GM21390 (cell line): Measurements from ENCODE around the gene CACNA2D3.

Source experiments
- ATAC-seq: cut with Tn5 transposase; IDR thresholded peaks from one replicate; pipeline ENCODE4 v1.9.1; 2021; ENCODE audit not compliant: unreplicated experiment

CACNA2D3 gene

DNA sequence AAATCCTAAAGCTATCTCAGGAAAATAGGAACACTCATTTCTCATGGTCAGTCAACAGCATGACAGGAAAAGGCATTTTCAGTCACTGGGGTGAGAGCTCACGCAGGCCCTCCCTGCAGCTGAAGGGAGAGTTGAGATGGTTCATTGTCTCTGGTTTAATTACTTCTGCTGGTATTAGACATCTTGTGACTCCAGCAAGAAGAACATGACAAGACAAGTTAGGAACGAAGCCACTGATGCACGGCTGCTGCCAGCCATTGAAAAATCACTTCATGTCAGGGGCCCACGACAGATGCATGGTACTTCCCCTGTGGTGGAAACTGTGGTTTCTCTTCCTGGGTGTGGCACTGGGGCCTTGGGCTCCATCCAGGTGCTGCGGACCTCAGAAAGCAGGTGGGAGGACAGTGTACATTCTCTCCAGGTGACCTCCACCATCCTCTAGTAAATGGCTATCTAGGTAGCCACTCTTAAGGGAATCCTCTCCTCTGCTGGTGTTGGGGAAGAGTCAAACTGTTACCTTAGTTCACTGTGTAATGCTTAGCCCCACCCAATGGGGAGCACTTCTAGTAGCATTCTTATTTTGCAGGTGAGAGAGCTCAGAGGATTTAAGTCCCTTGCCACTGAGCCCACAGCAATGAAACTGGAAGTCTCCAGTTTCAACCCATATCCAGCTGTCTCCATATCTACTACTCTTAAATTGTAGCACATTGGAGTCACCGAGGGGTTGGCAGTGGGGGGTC lies 531.3 kb downstream of the CACNA2D3 start:
- no peak for ATAC-seq

GRCh38 chr3:54654776-54655175 lies 532.4 kb downstream of the CACNA2D3 start:
- no peak for ATAC-seq

GRCh38 chr3:54659347-54659746 lies 537.0 kb downstream of the CACNA2D3 start:
- no peak for ATAC-seq

DNA sequence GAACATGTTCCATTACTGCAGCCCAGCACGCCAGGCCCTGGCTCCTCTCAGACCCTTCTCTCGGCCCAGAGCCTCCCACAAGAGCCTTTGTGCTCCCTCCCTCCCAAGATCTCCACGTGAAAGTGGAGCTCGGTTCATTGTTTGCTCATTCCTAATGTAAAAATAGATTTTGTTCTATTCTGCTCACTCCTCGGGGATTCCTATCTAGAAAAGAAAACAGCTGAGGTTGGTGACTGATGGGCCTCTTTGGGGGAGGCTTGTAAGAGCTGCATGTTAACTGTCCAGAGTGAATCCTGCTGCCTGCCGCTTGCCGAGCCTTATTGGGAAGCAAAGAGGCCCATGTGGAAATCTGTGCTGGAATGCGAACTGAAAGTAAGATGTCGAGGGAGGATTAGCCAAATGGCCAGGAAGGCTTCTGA lies 538.4 kb downstream of the CACNA2D3 start:
- no peak for ATAC-seq

DNA sequence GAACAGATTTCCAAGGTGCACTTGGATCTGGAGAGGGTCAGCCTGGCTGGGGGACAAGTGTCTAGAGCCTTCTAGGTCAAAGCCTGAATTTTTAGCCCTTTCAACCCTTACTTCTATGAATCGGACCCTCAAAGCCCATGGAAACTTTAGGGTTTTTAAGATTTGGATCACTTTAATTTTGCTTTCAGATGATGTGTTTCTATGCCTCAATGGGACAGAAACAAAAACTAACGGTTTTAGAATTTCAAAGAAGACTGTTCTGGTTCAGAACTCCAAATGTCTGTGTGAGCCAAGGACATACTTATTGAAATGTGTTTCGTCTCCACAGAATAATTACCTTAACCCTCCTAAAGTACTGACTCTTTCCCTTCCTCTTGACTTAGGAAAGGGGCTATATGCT lies 538.8 kb downstream of the CACNA2D3 start:
- no peak for ATAC-seq

DNA sequence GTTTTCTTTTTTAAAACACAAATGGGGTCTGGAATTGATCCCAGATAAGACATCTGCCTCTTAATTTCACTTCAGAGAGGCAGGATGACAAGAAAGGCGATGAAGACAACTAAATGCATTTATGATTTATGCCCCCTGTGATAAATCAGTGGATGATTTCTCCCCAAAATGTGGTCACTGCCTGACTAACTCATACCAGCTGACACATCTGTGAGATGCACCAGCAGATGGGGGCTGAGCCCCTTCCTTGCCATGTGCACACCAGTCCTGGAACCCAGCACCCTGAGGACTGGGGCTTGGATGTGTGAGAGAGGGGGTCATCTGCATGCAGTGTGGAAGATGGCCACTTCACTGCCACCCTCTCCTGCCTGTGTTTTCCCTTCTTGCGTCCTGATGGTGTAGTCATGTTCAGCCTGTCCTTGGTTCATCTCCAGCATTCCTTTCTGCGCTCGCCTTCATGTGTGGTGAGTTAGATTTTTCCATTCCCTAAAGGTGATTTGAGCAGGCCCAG lies 541.2 kb downstream of the CACNA2D3 start:
- no peak for ATAC-seq

DNA sequence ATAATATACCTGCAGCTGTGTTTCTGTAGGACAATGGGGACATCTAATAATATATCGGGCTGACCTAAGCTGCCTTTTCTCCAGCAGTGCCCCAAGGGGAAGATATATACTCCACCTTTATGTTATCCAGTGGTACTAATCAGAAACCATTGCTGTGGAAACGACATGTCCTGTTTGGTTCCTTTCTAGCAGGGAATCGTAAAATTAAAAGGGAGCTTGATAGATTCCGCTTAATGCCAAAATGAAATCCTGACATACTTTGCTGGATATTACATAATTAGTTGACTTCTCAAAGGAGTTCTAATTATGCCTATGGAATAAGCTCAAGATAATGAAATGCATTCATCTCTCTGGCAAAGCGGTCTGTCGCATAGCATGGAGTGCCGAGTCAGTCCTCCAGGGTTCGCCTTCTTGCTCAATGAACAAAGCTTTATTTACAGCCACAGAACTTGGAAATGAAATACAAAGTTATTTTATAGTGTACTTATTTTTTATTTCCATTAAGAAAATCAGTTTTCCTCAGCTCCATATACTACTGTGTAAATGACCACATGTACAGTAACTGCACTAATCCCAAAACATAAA lies 542.8 kb downstream of the CACNA2D3 start:
- no peak for ATAC-seq

- ATAC-seq: no peak
Measured at GRCh38 chr3:54668236-54668635, 545.9 kb downstream of the CACNA2D3 start.

- no peak for ATAC-seq
Measured at GRCh38 chr3:54670201-54671000, 548.0 kb downstream of the CACNA2D3 start.

DNA sequence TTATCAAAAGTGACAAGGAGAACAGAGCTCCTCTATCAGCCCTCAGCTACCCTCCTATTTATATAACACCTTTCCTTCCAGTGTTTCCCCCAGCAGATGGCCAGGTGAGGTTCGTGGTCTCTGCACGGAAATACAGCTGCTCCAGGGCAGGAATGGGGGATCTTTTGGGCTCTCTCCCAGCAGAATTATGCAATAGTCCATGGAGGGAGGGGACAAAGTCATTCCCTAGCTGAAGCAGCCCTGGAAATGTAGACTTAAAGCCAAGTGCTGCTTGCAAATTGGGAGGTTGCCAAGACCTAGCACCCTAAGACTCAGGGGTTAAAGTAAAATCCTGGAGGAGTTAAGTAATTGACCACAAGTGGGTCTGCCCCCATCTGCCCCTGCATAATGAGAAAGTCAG lies 549.2 kb downstream of the CACNA2D3 start:
- no peak for ATAC-seq

- ATAC-seq: no peak
Measured at GRCh38 chr3:54676087-54676486, 553.7 kb downstream of the CACNA2D3 start.

- no peak for ATAC-seq
Measured at GRCh38 chr3:54681706-54682105, 559.4 kb downstream of the CACNA2D3 start.

DNA sequence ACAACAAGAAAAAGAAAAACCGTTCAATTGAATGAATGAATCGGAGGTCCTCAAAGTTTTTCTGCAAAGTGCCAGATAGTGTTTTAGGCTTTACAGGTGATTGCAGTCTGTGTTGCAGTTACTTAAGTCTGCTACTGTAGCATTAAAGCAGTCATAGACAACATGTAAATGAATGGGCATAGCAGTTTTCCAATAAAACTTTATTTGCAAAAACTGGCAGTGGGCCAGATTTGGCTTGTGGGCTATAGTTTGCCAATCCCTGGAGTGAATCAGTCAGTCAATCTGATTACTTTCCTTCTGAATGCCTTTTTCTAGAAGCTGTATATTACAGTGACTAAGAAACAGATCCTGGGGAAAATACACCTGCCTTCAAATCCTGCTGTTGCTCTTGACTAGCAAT lies 562.9 kb downstream of the CACNA2D3 start:
- no peak for ATAC-seq

DNA sequence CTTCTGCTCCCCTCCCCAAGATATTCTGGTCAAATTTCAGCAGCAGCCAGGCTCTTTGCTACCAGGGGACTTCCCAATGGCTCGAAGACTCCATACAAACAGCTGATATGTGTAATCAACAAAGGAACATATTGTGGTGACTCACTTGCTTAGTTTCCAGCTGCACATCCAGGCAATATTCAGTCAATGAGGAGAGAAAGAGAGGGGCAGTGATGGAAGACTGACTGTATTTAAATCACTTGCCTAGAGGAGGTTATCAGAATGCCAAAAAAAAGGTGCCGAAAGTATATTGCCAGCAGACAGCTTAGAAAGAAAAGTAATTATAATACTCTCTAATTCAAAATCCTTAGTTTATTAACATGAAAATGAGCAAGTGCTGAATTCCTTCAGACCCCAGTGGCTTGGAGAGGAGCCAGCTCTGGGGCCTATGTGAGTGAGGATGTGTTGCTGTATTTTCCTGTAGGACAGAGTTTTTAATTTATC lies 569.0 kb downstream of the CACNA2D3 start:
- ATAC-seq: no peak

GRCh38 chr3:54696313-54696712 lies 574.0 kb downstream of the CACNA2D3 start:
- ATAC-seq: no peak

GRCh38 chr3:54698054-54698453 lies 575.7 kb downstream of the CACNA2D3 start:
- no peak for ATAC-seq

DNA sequence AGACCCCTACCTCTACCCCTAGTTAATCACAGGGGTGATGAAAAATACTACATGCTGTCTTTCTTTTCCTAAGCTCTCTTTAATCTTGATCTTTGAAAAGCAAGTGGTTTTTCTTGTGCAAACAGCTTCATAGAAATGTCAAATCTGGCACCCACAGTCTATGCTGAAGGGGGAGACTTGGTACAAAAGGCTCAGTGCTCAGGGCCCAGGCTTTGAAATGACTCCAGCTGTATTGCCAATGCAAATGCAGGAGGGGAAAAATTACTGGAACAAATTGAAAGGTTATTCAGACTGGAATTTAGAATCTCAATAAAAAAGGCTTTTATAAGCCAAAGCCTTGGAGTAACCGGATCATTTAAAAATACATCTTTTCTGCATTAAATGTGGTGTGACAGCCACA lies 581.6 kb downstream of the CACNA2D3 start:
- no peak for ATAC-seq

DNA sequence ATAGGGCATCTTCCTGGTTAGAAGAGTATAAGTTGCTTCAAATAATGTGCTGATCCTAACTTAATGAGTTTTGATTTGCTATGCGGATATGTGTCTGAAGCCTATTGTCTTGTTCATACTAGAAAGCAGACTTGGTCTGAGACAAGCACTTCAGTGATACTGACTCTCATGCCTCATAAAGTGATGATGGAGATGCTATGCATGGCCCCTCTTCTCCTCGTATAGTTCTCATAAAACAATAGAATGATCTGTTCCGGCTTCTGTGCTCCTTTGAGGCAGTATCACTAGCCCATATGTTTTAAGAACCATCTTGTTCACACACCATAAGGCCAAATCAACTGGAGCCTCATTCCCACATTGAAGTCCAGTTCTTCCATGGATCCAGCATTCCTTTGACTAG lies 583.4 kb downstream of the CACNA2D3 start:
- ATAC-seq: no peak

DNA sequence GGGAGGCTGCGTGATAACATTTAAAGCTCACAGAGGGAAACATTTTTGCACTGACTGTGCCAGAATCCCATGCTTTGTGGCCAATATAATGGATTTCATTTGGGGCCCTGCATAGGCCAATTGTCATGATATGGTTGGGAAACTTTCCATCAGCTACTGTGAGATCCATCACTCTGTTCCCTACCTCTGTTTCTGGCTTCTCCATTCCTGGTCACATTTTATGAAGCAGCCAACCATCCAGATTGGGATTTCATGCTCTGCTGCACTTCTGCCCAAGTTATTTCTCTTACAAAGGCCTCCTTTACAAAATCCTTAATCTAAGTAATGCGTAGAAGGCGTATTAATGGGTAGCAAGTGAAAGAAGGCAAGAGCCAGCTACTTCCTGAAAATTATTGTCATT lies 584.4 kb downstream of the CACNA2D3 start:
- no peak for ATAC-seq

GRCh38 chr3:54709785-54710184 lies 587.4 kb downstream of the CACNA2D3 start:
- no peak for ATAC-seq

DNA sequence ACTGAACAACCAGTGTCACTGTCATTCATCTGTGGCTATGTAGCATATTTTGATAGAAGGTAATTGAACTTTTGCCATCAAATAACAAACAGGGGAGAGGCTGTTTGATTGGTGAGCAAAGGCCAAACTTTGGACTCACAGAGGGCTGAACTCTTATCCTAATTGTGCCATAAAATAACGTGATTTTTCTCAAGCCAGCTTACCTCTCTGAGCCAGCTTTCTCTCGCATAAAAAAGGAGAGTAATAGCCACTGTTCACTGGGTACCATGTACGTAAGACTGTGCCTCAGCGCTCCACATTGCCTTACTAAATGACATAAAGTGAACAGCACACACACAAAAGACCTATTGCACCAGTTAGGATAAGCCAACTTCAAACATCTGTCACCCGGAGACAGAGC lies 588.6 kb downstream of the CACNA2D3 start:
- no peak for ATAC-seq

GRCh38 chr3:54712539-54712938 lies 590.2 kb downstream of the CACNA2D3 start:
- no peak for ATAC-seq
